ENCODE results near the gene TLN1.
A peak's percentile ranks its signal among the peaks of the same experiment; 100 is the strongest.

The TLN1 gene

GRCh38 chr9:35706951-35707350, 25.0 kb downstream of the TLN1 start:
- no peak for DNase-seq (ENCODE audit: low read depth in 3 of 3)

- no peak for DNase-seq (ENCODE audit: low read depth in 3 of 3)
Observed at GRCh38 chr9:35705836-35706430, 26.1 kb downstream of the TLN1 start.

- no peak for DNase-seq (ENCODE audit: low read depth in 3 of 3)
Observed at GRCh38 chr9:35705372-35705771, 26.6 kb downstream of the TLN1 start.

GRCh38 chr9:35703906-35704672, 27.9 kb downstream of the TLN1 start:
- DNase-seq (ENCODE audit: low read depth in 3 of 3), result no peak

- no peak for DNase-seq (ENCODE audit: low read depth in 3 of 3)
Observed at GRCh38 chr9:35702696-35703095, 29.3 kb downstream of the TLN1 start.

- no peak for DNase-seq (ENCODE audit: low read depth in 3 of 3)
Observed at GRCh38 chr9:35700942-35701341, 31.1 kb downstream of the TLN1 start.

- no peak for DNase-seq (ENCODE audit: low read depth in 3 of 3)
Observed at GRCh38 chr9:35700031-35700430, 32.0 kb downstream of the TLN1 start.

GRCh38 chr9:35698231-35698630, 33.8 kb downstream of the TLN1 start:
- DNase-seq (ENCODE audit: low read depth in 3 of 3), result no peak

- DNase-seq (ENCODE audit: low read depth in 3 of 3), result no peak
Observed at GRCh38 chr9:35697486-35697885, 34.5 kb downstream of the TLN1 start.

- peak in 1 of 3 experiments; percentile 42 for DNase-seq (ENCODE audit: low read depth in 3 of 3)
Observed at GRCh38 chr9:35696520-35697215, 35.3 kb downstream of the TLN1 start.

GRCh38 chr9:35695943-35696401, 36.0 kb downstream of the TLN1 start:
- DNase-seq (ENCODE audit: low read depth in 3 of 3), result no peak

GRCh38 chr9:35691757-35692301, 40.2 kb downstream of the TLN1 start:
- no peak for DNase-seq (ENCODE audit: low read depth in 3 of 3)

GRCh38 chr9:35691334-35691650, 40.7 kb downstream of the TLN1 start:
- DNase-seq (ENCODE audit: low read depth in 3 of 3), result no peak

GRCh38 chr9:35690614-35691333, 41.2 kb downstream of the TLN1 start:
- peak in 1 of 3 experiments; percentile 40 for DNase-seq (ENCODE audit: low read depth in 3 of 3)

- no peak for DNase-seq (ENCODE audit: low read depth in 3 of 3)
Observed at GRCh38 chr9:35690294-35690613, 41.7 kb downstream of the TLN1 start.

- no peak for DNase-seq (ENCODE audit: low read depth in 3 of 3)
Observed at GRCh38 chr9:35689542-35690293, 42.3 kb downstream of the TLN1 start, which contains the start of gene TPM2. Gene TPM2, minus strand, starts transcription at chr9:35689925. Its CDS starts 108 bp downstream, at chr9:35689817.

GRCh38 chr9:35688558-35689541, 43.1 kb downstream of the TLN1 start:
- DNase-seq (ENCODE audit: low read depth in 3 of 3), result no peak

- DNase-seq (ENCODE audit: low read depth in 3 of 3), result no peak
Observed at GRCh38 chr9:35687972-35688557, 43.9 kb downstream of the TLN1 start.

GRCh38 chr9:35687306-35687705, 44.7 kb downstream of the TLN1 start:
- DNase-seq (ENCODE audit: low read depth in 3 of 3), result no peak

Data from stimulated activated CD4-positive, alpha-beta T cell treated with anti-CD3 and anti-CD28 coated beads, TNF-alpha, amount 100 ng/mL, for 24 hours (primary cell).